Activated CD4-positive, CD25-positive, alpha-beta regulatory T cell treated with anti-CD3 and anti-CD28 coated beads, Interleukin-2, amount 50 U/mL, for 72 hours (primary cell): ENCODE data around the gene GNA15.

Experiments used
- DNase-seq: peaks from one replicate; pipeline ENCODE4 v3.0.0; 2021

Gene GNA15

GRCh38 chr19:3106509-3107141 lies 29.2 kb upstream of the GNA15 start:
- no peak for DNase-seq

- no peak for DNase-seq
These were observed 28.2 kb upstream of the GNA15 start for GRCh38 chr19:3107658-3108057.

DNA sequence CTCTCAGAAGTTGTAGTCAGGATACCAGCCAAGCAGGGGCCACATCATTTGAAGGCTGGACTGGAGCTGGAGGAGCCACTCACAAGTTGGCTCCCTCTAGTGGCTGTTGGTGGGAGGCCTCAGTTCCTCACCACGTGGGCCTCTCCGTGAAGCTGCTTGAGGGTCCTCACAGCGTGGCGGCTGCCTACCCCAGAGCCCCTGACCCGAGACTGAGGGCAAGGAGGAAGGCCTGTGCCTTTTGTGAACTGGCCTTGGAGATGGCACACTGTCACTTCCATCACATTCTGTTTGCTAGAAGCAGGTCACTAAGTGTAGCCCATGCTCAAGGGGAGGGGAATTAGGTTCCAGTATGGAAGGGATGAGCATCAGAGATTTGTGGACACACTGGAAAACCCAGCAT lies 27.1 kb upstream of the GNA15 start:
- peak; percentile 76 for DNase-seq

DNA sequence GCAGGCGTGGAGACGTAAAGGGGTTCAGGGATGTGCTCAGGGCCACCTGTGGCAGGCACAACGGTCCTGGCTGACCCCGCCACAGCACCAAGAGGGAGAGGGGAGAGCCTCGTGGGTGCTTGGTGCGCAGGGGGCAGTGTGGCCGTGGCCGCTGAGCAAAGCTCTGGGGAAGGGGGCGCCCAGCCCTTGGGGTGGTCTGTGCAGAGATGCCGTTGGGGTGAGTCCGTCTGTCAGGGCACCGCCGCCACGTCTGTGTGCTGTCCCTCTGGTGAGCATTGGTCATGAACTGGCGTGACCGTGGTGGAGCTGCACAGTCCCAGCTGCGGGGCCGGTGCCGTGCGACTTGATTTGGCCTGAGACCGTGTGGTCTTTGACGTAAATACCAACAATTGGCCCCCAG lies 26.3 kb upstream of the GNA15 start:
- no peak for DNase-seq

- no peak for DNase-seq
These were observed 25.6 kb upstream of the GNA15 start for GRCh38 chr19:3110126-3110825.

GRCh38 chr19:3111586-3112247 lies 24.1 kb upstream of the GNA15 start:
- no peak for DNase-seq

- no peak for DNase-seq
These were observed 23.3 kb upstream of the GNA15 start for GRCh38 chr19:3112375-3113099.

GRCh38 chr19:3113100-3114017 lies 22.5 kb upstream of the GNA15 start:
- DNase-seq: no peak

GRCh38 chr19:3114018-3114726 lies 21.7 kb upstream of the GNA15 start:
- DNase-seq: no peak

- DNase-seq: no peak
These were observed 21.0 kb upstream of the GNA15 start for GRCh38 chr19:3114811-3115210.

- no peak for DNase-seq
These were observed 20.4 kb upstream of the GNA15 start for GRCh38 chr19:3115411-3115810.

- no peak for DNase-seq
These were observed 19.8 kb upstream of the GNA15 start for GRCh38 chr19:3115916-3116602.

DNA sequence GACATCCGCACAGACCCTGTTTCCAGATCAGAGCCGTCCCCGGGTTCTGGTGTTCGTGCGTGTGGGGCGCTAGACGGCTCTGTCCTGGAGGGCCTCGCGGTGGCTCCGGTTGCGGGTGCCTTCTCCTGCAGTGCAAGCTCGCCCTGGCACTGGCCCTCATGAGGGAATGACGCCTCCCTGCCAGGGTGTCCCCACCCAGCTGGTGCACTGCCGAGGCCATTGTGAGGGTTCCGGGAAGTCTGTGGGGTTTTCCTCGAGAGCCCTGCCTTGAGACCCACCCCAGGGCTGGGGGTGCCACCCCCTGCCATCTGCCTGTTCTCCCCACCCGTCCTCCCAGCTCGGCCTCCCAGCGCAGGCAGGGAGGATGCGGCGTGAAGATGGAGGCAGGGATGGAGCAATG lies 19.2 kb upstream of the GNA15 start:
- DNase-seq: no peak

- DNase-seq: no peak
These were observed 18.1 kb upstream of the GNA15 start for GRCh38 chr19:3117716-3118115.

- DNase-seq: no peak
These were observed 17.4 kb upstream of the GNA15 start for GRCh38 chr19:3118232-3119070.

DNA sequence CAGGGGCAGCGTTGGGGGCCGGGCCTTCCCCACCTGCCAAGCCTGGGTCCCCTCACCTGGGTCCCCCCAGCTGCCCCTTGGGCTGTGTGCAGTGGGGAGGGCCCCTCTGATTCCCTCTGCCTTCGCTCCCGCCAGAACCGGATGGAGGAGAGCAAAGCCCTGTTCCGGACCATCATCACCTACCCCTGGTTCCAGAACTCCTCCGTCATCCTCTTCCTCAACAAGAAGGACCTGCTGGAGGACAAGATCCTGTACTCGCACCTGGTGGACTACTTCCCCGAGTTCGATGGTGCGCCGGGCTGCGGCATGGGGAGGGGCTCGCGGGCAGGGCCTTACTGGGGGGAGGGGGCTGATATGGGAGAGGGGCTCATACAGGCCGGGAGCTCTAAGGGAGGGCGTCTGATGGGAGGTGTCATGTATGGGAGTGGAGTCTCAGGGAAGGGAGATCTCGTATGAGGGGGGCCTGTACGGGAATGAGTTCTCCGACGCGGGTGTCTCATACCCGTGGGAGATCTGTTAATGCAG lies 16.7 kb upstream of the GNA15 start:
- no peak for DNase-seq

DNA sequence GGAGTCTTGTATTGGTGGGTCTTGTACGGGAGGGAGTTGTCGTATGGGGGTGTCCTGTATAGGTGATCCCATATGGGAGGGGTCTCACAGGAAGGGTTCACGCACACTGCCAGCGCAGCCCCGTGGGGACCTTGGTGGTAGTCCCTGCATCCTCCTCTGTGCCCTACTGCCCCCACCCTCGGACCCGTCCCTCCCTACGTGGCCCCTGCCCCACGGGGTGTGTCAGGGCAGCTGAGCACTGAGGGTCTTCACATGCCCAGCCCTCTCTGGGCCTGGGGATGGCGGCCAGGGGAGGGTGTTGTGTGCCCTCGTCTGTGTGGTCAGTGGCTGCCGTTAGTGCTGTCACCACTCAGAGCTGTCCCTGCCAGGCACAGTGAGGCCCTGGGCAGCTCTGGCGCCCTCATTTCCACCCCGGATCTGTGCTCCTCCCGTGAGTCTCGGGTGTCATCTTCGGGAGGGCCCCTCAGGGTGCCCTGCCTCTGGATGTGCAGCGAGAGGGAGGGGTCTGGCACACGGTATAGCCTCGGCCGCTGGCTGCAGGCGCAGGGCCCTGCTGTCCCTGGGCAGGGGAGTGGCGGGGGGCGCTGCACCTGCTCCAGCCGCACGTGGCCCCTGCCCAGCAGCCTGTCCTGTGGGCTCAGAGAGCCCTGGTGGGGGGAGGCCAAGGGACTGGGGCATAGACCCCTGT lies 16.0 kb upstream of the GNA15 start:
- DNase-seq: no peak

DNA sequence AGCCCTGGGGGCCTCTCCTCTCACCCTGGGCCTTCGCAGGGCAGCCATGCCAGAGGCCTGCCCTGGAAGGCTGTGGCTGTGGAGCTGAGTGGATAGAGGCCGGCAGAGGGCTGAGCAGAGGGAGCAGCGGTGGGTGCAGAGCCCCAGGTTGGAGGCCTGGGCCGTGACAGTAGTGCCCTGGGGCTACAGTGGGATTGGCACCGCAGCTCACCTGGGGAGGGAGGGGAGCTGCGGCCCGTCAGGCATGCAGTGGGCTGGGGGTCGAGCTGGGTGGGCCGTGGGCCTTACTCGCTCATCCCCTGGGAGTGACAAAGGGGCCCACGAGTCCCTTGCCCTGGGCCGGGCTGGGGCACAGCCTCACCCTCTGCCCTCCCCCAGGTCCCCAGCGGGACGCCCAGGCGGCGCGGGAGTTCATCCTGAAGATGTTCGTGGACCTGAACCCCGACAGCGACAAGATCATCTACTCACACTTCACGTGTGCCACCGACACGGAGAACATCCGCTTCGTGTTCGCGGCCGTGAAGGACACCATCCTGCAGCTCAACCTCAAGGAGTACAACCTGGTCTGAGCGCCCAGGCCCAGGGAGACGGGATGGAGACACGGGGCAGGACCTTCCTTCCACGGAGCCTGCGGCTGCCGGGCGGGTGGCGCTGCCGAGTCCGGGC lies 15.1 kb upstream of the GNA15 start:
- DNase-seq: no peak

DNA sequence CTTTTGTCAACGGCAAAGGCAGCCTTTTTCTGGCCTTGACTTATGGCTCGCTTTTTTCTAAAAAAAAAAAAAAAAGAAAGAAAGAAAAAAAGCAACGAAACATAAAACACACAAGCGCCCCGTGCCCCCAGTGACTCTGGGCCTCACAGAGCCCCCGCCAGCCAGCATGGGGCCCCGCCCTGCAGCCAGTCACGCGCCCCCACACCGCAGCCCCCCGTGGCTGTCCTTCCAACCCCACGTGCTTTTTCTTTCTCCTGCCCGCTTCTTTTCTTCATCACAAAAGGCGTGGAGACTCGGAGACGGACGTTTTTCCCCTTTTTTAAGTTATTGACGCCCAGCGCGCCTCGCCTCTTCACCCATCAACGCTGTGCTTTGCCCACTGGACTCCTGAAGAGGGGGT lies 14.4 kb upstream of the GNA15 start:
- no peak for DNase-seq
